Left hindlimb (tissue), 1 donor: ENCODE results near the gene AKAP7.
"Not testable (repeated sequence)": the region's sequence is repeated elsewhere in the genome, so short reads cannot be mapped to it uniquely, and the experiment has no call there.

Source experiments
- DNase-seq: peaks from one replicate; pipeline ENCODE4 v3.0.0-alpha.2; 2018

The AKAP7 gene

DNA sequence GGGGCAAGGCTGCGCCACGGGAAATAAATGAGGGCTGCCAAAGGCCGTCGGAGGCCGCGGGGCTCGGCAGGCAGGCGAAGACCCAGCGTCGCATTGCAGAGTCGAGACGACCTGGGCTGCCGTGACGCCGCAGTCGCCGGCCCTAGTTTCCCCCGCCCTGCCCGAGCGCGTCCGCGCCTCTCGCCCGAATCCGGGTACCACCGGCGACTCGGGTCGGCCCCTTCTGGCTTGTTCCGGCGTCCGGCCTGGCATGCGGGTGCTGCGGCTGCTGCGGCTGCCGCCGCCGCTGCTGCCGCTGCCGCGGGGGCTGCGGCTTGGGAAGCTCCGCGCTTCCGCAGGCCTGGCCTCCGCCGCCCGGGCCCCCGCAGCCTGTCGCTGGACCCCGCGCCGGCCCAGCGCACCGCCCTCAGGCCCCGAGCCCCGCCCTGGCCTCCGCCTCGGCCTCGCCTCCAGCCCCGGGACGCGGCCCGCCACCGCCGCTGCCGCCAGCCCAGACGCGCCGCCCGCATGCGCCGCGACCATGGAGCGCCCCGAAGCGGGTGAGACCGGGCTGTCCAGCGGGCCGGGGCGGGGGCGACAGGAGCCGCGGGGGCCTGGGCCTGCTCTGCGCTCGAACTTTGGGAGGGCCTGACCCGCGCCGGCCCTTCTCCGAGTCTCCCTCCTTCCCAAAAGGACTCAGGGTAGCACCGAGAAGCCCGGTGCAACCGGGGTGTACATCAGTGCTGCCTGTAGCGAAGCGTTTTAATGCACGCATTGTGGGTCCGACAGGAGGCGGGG is at the start of gene AKAP7:
AKAP7 (plus strand) TSS at position 224 of the 777 bp plus-strand sequence; CDS start at position 521, 297 bp downstream.
- peak; percentile 90 for DNase-seq

DNA sequence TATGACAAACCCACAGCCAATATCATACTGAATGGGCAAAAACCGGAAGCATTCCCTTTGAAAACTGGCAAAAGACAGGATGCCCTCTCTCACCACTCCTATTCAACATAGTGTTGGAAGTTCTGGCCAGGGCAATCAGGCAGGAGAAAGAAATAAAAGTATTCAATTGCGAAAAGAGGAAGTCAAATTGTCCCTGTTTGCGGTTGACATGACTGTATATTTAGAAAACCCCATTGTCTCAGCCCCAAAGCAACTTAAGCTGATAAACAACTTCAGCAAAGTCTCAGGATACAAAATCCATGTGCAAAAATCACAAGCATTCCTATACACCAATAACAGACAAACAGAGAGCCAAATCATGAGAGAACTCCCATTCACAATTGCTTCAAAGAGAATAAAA is 44.9 kb upstream of the AKAP7 start:
- DNase-seq = not testable (repeated sequence)

DNA sequence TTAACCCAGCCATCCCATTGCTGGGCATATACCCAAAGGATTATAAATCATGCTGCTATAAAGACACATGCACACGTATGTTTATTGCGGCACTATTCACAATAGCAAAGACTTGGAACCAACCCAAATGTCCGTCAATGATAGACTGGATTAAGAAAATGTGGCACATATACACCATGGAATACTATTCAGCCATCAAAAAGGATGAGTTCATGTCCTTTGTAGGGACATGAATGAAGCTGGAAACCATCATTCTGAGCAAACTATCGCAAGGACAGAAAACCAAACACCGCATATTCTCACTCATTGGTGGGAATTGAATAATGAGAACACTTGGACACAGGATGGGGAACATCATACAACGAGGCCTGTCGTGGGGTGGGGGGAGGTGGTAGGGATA is 43.3 kb upstream of the AKAP7 start:
- not testable (repeated sequence) for DNase-seq

DNA sequence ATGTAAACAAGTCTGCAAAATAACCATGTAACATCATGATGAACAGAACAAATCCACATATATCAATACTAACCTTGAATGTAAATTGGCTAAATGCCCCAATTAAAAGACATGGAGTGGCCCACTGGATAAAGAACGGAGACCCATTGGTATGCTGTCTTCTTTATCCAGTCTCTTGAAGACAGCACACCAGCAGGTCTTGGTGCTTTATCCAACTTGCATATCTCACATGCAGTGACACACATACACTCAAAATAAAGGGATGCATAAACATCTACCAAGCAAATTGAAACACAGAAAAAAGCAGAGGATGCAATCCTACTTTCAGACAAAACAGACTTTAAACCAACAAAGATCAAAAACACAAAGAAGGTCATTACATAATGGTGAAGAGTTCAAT is 41.9 kb upstream of the AKAP7 start:
- DNase-seq = no peak

DNA sequence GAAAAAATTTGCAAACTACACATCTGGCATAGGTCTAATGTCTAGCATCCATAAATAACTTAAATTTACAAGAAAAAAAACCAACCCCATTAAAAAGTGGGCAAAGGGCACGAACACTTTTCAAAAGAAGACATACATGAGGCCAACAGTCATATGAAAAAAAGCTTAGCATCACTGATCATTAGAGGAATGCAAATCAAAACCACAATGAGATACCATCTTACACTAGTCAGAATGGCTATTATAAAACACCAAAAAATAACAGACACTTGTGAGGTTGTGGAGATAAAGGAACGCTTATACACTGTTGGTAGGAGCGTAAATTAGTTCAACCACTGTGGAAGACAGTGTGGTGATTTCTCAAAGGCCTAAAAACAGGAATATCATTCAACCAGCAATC is 38.5 kb upstream of the AKAP7 start:
- no peak for DNase-seq

DNA sequence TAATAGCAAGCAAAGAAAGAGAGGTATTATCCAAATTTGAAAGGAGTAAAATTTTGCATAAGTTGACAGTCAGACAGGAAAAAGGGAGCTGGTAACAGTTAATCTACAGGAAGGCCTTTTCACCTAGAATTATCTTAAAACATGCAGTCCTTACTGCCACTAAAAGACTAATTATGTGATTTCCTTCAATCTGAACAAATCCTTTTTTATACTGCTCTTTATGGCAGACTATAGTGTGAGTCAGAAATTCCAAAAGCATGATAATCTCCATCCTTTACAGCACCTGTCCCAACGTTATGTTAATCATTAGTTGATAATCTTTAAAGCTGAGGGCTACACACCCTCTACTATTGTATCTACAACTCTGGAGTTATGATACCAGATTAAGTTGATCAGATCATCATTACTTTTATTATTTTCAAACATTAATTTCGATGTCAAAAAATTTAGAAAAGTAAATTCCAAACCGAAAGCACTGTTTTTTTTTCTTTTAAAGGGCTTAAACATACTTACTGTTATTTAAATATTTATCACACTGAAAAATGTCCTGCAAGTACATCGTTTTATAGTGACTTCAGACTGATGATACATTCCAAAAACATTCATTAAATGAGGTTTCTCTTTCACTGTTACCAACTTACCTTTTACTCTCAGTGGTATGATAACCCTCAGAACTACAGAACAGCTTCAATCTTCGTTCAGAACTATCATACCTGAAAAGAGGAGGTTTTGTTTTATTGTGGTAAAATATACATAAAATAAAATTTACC is 33.2 kb upstream of the AKAP7 start:
- no peak for DNase-seq

DNA sequence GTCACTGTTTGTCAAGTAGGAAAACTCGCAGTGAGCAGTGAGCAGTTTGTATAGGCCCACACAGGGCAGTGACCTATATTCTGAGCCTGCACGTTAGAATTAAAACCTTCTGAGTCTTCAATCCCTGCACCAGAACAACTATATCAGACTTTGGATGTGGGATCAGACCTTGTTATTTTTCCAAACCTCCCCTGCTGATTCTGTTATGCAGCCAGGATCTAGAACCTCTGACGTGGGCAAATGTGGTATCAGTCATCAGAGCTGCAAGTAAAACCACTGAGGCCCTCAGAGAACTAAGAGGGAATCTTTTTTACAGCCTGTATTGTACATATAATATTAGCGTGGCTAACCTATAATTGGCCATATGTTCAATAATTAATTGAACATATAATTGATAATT is 32.0 kb upstream of the AKAP7 start:
- no peak for DNase-seq

DNA sequence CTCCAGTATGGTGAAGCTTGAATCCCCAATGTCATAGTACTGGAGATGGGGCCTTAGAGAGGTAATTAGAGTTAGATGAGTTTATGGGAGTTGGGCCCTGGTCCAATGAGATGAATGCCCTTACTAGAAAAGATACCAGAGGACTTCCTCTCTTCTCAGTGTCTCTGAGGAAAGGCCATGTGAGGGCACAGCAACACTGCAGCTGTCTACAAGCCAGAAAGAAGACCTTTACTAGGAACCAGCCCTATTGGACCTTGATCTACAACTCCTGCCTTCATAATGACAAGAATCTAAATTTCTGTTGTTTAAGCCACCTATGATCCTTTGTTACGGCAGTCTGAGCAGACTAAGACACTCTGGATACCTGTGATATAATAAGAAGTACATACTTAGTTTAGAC is 31.4 kb upstream of the AKAP7 start:
- DNase-seq = no peak

DNA sequence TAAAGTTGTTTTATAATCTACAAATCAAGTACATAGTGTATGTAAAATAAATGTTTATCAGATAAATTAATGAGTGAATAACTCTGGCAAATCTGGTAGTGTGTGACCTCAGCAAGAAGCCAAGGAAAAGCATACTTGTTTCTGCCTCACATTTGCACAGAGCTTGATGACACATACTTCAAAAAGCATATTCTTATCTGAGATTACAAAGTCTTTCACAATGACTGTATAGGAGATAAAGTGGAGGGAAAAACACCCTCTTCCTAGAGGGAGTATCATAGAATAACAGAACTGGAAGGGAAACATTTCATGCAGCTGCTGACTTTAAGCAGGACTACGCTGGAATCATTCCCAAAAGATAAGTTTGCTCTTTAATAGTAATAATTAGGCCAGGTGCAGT is 28.1 kb upstream of the AKAP7 start:
- no peak for DNase-seq

DNA sequence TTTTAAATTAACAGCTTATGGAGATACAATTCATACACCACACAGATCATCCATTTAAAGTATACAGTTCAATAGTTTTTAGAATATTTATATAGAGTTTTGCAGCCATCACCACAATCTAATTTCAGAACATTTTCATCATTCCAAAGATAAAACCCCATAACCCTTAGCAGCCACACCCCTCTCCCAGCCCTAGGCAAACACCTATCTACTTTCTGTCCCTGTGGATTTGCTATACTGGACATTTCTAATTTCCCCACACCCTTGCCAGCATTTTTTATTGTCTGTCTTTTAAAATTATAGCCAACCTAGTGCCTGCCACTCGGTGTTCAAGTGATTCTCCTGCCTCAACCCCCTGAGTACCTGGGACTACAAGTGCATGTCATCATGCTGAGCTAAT is 23.0 kb upstream of the AKAP7 start:
- DNase-seq = no peak

DNA sequence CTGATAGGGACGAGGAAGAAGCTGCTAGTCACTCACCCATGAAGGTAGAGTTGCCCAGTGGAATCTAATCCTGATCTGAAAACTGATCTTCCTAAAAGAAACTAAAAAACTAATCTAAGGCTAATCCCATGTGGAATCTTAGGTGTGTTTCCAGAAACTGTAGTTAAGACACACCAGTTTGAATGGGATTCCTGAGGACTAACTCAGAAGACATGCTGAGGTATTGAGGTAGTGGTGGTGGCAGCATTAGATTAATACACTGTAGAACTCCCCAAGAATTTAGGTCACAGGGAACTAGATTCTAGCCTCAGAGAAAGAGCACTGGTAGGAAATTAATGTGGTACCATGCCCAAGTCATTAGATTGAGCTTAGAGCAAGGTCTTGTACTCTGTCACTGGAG is 19.6 kb upstream of the AKAP7 start:
- no peak for DNase-seq

DNA sequence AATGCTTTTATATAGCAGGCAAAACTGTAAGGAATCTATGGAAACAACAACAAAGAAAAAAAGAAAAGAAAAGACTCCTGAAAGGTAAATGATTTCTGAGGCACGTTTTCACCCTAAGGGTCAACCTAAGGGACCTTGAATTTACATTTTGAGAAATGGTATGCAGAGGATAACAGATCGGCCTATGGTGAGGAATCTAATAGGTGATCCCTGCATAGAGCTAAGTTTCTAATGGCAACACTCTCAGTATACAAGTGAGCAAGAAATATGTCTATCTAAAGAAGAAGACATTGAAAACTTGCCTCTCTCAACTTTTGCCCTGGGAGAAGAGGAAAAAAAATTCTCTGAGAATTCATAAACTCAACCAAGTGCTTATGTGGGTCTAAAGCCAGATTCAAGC is 18.9 kb upstream of the AKAP7 start:
- no peak for DNase-seq

DNA sequence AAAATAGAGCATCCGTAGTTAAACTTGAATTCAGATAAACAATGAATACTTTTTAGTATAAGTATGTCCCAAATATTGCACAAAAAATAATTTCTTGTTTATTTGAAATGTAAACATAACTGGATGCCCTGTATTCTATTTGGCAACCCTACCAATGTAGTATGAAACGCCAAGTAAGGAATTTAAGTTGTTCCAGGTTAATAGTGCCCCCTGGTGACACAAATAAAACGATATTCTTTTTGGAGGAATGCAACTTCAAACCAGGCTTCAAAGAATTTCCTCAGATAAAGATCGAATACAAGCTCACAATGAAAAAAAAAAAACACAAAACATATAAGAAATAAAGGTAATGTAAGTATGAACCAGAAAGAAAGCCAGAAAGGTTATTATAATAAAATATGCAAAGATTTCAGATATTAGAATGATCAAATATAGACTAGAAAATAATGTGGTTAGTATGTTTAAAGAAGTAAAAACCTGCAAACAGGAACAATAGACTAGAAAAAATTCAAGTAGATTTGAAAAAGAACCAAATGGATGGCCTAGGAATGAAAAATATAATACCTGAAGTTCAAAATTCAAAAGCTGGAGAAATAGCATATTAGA is 18.4 kb upstream of the AKAP7 start:
- DNase-seq = no peak

DNA sequence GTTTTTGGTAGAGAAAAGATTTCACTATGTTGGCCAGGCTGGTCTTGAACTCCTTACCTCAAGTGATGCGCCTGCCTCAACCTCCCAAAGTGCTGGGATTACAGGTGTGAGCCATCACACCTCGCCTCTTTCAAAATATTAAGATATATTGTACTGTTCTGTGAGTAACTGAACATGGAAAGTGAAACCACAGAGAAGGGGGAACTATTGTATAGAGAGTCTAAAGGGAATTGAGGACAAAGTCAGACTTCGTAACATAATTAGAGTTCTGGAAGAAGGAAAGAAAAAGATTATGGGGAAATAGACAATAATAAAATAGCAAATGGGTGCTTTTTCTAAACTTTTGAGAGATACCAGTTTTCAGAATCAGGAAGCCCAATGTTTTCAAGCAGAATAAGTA is 17.4 kb upstream of the AKAP7 start:
- no peak for DNase-seq

DNA sequence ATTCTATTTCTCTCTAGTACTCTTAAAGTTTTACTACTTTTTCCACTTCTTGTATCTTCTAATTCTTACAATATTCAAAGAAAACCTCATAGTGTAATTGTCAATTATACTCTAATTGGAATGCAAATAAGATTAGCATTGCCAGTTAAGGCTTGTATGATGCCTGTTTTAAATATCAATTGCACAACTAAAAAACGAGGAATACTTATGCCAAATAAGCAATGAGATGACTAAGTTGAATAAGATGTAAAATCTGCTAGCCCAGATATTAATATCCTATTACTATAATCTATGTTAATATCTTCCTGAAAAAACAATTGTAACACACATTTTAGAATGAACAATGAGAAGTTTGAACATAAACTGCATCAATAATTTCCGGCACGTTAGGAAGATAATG is 13.3 kb upstream of the AKAP7 start:
- DNase-seq = no peak

DNA sequence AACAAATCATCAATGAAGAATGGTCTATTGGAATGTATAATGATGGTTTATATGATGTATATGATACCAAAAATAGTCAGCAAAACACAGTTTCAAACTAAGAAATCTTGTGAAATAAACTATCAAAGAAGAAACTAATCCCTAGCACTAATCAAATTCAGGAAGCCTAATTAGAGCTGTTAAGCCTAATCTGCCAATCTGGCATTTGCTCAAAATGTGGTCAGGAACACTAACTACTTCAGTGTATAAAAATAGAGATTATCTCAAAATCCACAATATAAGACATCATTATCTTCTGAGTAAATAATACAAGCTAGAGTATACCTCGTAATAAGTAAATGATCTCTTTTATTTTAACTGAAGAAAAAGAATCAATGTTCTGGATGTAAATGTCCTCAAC is 12.8 kb upstream of the AKAP7 start:
- DNase-seq = no peak

DNA sequence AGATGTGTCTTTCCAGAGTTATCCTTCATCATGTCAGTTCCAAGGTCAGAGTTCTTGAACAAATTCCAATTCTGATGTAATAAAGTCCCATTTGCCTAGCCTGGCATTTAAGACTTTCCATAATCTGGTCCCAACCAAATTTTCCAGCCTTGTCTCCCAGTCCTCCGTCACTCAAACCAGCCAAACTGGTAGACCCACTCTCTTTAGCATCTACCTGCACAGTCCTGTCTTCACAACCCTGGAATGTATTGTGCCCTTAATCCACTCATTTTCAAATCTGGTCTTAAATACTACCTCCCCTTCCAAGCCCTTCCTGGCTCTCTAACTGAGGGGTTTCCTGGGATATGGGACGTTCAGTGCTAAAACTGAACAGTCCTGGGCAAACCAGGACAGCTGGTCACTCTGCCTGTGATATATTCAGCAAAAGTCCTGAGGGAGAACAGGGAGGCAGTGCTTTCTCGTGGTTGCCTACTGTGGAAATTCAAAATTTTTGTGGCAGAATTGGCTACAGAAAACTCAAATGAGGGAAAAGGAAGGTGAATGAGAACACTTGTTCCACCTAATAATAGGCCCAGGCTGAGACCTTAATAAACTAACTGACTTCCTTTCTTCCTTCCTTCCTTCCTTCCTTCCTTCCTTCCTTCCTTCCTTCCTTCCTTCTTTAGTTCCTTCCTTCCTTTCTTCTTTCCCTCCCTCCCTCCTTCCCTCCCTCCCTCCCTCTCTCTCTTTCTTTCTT is 10.8 kb upstream of the AKAP7 start:
- DNase-seq = no peak

DNA sequence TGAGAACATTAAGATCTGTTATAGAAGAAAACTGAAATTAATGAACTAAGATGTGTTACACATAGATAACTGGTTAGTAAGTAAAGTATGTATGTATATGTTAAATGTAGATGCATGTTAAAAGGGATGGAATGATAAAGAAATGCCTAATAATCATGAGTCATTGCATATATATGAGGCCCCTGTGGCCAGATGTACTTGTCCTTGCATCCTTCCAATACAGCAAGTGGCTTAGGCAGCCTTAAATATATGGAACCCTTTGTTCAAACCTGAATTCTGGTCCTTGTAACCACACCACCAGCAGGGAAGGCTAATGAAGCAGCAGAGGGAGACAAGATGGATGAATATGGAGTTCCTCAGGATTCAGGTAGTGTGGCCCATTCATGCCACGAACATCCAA is 9.8 kb upstream of the AKAP7 start:
- no peak for DNase-seq

DNA sequence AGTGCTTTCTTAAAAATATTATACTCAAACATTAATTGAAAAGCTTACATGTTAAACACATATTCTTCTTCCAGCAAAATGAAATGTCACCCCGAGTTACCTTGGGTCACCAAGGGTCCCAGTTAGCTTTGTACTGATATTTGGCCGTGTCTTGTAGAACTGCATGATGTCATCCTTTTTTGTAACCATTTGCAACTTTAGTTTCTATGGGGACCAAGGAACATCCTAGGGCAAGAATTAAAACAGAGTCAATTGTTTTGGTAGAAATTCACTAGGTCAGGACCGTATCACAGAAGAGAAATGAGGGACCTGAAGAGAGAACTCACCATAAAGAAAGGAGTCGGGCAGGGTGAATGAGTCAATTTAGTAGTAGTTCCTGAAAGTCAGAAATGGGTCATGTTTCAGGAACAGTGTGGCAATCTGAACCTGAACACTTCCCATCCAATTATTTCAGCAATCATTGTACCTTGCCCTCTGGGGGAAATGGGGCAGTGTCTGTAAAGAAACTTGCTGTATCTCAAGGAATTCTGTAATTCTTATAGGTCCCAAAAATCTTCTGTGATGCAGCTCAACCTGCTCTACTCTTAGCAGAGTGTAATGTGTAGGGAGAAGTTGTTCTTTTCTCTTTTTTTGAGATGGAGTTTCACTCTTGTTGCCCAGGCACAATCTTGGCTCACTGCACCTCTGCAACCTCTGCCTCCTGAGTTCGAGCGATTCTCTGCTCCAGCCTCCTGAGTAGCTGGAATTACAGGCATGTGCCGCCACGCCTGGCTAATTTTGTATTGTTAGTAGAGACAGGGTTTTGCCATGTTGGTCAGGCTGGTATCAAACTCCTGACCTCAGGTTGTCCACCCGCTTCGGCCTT is 5.3 kb upstream of the AKAP7 start:
- no peak for DNase-seq

DNA sequence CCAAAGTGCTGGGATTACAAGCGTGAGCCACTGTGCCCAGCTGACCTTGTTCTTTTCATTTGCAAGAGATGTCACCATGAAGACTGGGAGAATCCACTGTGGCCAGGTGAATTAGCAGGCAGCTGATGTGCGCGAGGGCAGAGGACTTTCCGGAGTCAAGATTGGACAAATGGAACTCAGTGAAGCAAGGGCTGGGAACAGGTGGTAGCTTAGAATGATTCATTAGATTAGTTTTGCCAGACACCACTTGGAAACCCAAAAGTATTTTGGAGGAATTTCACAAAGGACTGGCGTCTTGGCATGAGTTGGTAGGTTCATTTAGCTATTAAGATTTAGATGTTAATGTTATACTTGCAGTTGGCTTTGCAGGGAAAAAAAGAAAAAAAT is 4.7 kb upstream of the AKAP7 start:
- DNase-seq = no peak

DNA sequence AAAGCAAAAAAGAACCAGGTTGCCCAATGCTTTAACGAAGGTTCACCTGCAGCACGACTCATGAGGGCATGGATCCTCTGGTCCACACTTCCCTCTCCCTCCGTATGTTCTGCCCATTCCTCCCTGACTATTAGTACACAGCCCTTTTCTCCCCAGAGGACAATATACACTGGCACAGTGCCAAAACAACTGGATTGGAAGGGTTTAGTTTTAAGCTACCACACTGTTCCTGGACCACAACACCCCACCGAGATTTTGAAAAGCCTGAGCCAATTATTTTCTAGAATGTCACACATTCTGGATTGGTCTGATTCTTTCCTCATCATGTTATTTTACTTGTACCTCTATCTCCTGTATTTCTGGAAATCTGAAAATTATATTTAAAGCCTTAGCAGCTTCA is 2.9 kb upstream of the AKAP7 start:
- no peak for DNase-seq

DNA sequence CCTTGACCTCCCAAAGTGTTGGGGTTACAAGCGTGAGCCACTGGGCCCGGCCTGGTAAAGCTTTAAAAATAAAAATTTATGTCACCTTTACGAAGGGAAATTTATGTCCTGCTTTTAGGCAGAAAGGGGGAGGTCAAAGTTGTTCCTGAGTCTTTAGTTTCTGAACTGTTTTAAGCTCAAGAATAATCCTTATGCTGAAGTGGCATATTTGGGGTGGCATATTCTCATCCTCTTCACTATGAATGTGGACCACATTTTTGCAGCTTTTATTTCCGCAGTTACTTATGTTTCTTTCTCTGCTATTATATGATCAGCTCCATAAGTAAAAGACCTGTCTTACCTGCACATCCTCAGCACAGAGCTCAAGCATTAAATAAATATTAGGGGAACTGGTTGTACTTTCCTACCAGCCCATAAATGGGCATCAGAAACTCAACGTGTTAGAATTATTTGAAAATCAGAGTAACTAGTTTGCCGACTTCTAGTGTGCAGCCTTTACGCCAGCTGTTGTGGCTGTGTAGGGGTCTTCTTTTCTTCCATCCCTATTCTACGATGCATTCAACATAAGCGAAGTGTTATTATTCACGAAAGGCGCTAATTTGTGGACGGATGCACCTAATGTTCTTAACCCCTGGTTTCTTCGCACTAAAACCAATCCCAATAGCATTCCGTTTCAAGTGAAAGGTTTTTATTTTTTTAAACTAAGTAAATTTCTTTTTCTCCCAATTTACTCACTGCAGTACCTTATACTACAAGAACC is 867 bp upstream of the AKAP7 start:
- DNase-seq = no peak
